ENCODE results near the gene VEGFC. TPM values are rescaled to one million over a fixed set of nuclear protein-coding genes. Genes with fewer than 3 reads are reported as not detected.

Gene VEGFC
- polyA plus RNA-seq, 1 donor (not counting 4 experiments of a cell fraction or from before 2014, with no cell fraction given), result 19.4 TPM

DNA sequence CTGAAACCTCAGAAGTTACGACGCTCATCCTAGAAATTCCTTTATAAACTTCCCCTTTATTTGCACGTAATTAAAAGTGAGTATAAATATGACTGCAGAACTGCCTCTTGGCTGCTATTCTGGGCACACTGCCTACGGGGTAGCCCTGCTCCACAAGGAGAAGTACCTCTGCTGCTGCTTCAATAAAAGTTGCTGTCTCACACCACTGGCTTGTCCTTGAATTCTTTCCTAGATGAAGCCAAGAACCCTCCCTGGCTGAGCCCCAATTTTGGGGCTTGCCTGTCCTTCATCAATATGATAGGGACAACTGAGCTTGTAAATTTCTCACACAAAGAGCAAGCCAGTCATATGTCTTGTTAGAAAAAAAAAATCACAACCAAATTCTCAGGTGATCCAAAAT lies 115.8 kb downstream of the VEGFC start:
- Histone ChIP-seq H4K20me1 (ENCODE audit: control insufficient read depth, extremely low read depth, insufficient read depth, low read length) (no peaks in the 10 kb centered on the region), H3K4me2 (ENCODE audit: control insufficient read depth, extremely low read depth, insufficient read depth, low read depth, low read length) (no peak overlapping the region), H3K9me1 (ENCODE audit: control insufficient read depth, extremely low read depth, insufficient read depth, low read length) (no peaks in the 10 kb centered on the region), H3K27me3 (ENCODE audit: control insufficient read depth, extremely low read depth, insufficient read depth, low read length) (no peaks in the 10 kb centered on the region), H3K4me3 (ENCODE audit: control insufficient read depth in 2 of 3, extremely low read depth in 1 of 3, insufficient read depth in 2 of 3, low read depth in 1 of 3, low read length in 3 of 3) (no peak overlapping the region), H2AFZ (ENCODE audit: control insufficient read depth, low read length) (no peak overlapping the region), H3K79me2 (ENCODE audit: control insufficient read depth, insufficient read depth, low read length) (no peaks in the 10 kb centered on the region), H3K27ac (ENCODE audit: control insufficient read depth, insufficient read depth, low read length) (no peak overlapping the region), H3K4me1 (ENCODE audit: control insufficient read depth, extremely low read depth, insufficient read depth, low read length) (no peaks in the 10 kb centered on the region), H3K9me3 (ENCODE audit: control insufficient read depth, low read depth, low read length) (no peaks in the 10 kb centered on the region), H3K9ac (ENCODE audit: control insufficient read depth, extremely low read depth, insufficient read depth, low read length) (no peak overlapping the region), H3K36me3 (ENCODE audit: control insufficient read depth in 2 of 2, extremely low read depth in 1 of 2, insufficient read depth in 2 of 2, low read length in 2 of 2) (peaks cover 2 to 7% of the 10 kb centered on the region in 2 experiments)
- no peak for DNase-seq (ENCODE audit: low read depth, low spot score)
- TF ChIP-seq, protein P1, sequence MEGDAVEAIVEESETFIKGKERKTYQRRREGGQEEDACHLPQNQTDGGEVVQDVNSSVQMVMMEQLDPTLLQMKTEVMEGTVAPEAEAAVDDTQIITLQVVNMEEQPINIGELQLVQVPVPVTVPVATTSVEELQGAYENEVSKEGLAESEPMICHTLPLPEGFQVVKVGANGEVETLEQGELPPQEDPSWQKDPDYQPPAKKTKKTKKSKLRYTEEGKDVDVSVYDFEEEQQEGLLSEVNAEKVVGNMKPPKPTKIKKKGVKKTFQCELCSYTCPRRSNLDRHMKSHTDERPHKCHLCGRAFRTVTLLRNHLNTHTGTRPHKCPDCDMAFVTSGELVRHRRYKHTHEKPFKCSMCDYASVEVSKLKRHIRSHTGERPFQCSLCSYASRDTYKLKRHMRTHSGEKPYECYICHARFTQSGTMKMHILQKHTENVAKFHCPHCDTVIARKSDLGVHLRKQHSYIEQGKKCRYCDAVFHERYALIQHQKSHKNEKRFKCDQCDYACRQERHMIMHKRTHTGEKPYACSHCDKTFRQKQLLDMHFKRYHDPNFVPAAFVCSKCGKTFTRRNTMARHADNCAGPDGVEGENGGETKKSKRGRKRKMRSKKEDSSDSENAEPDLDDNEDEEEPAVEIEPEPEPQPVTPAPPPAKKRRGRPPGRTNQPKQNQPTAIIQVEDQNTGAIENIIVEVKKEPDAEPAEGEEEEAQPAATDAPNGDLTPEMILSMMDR (optimal IDR thresholded peaks at IDR 0.05 in 1 of 3, IDR thresholded peaks at IDR 0.05 in 1 of 3, conservative IDR thresholded peaks at IDR 0.05 in 1 of 3; ENCODE audit: extremely low read depth in 1 of 3, insufficient read depth in 2 of 3, low read length in 3 of 3), result no peak
- no peak for TF ChIP-seq EZH2 (IDR thresholded peaks at IDR 0.05; ENCODE audit: low read length)
- dilution Hi-C loops (cut with MboI; ENCODE audit: extremely low pct_ligation_motif_present, low sequenced_read_pairs), result no loop called here
- no peak for FAIRE-seq

GRCh38 chr4:176675810-176676209 lies 116.9 kb downstream of the VEGFC start:
- H3K79me2 ChIP-seq (ENCODE audit: control insufficient read depth, insufficient read depth, low read length), result no peaks in the 10 kb centered on the region
- no peak for FAIRE-seq
- H2AFZ ChIP-seq (ENCODE audit: control insufficient read depth, low read length), result no peak overlapping the region
- no peak overlapping the region for H3K4me3 ChIP-seq (ENCODE audit: control insufficient read depth in 2 of 3, extremely low read depth in 1 of 3, insufficient read depth in 2 of 3, low read depth in 1 of 3, low read length in 3 of 3)
- H3K4me2 ChIP-seq (ENCODE audit: control insufficient read depth, extremely low read depth, insufficient read depth, low read depth, low read length), result no peak overlapping the region
- no peaks in the 10 kb centered on the region for H3K9me1 ChIP-seq (ENCODE audit: control insufficient read depth, extremely low read depth, insufficient read depth, low read length)
- dilution Hi-C loops (cut with MboI; ENCODE audit: extremely low pct_ligation_motif_present, low sequenced_read_pairs), result no loop called here
- no peaks in the 10 kb centered on the region for H3K27me3 ChIP-seq (ENCODE audit: control insufficient read depth, extremely low read depth, insufficient read depth, low read length)
- TF ChIP-seq, protein P1 (optimal IDR thresholded peaks at IDR 0.05 in 1 of 3, IDR thresholded peaks at IDR 0.05 in 1 of 3, conservative IDR thresholded peaks at IDR 0.05 in 1 of 3; ENCODE audit: extremely low read depth in 1 of 3, insufficient read depth in 2 of 3, low read length in 3 of 3), result no peak
- TF ChIP-seq EZH2 (IDR thresholded peaks at IDR 0.05; ENCODE audit: low read length), result no peak
- H3K36me3 ChIP-seq (ENCODE audit: control insufficient read depth in 2 of 2, extremely low read depth in 1 of 2, insufficient read depth in 2 of 2, low read length in 2 of 2), result peaks cover 2 to 4% of the 10 kb centered on the region in 2 experiments
- no peak for DNase-seq (ENCODE audit: low read depth, low spot score)
- H3K4me1 ChIP-seq (ENCODE audit: control insufficient read depth, extremely low read depth, insufficient read depth, low read length), result no peaks in the 10 kb centered on the region
- H3K9me3 ChIP-seq (ENCODE audit: control insufficient read depth, low read depth, low read length), result no peaks in the 10 kb centered on the region
- no peak overlapping the region for H3K9ac ChIP-seq (ENCODE audit: control insufficient read depth, extremely low read depth, insufficient read depth, low read length)
- H4K20me1 ChIP-seq (ENCODE audit: control insufficient read depth, extremely low read depth, insufficient read depth, low read length), result no peaks in the 10 kb centered on the region
- no peak overlapping the region for H3K27ac ChIP-seq (ENCODE audit: control insufficient read depth, insufficient read depth, low read length)

All from keratinocyte (primary cell).